Transverse colon (tissue), 4 donors: ENCODE results near the gene FN3K.

Experiments
- EP300 ChIP-seq: sonication (generic); formaldehyde crosslinking; IDR thresholded peaks from one replicate; pipeline ENCODE4 v1.6.1; 2017; ENCODE audit warnings: antibody characterized with exemption, low read depth
- POLR2A ChIP-seq: fragments of 450-650 bp; IDR thresholded peaks from one replicate; pipeline ENCODE4 v1.6.1; 2016; ENCODE audit warnings: antibody characterized with exemption, mild to moderate bottlenecking, moderate library complexity
- POLR2AphosphoS5 ChIP-seq, 3 donors: sonication (generic); formaldehyde crosslinking; IDR thresholded peaks; one replicate each; pipeline ENCODE4 v1.6.1; 2016; ENCODE audit warnings: antibody characterized with exemption in 3 of 3
- TF ChIP-seq, protein P1 (sequence below), 5 experiments: fragments of 200-600 bp in 3 of 5; fragments of 450-650 bp in 2 of 5; sonication (generic) in 3 of 5; IDR thresholded peaks; 1 replicate in 2 of 5; 2 replicates in 3 of 5; pipeline ENCODE4 v1.5.1; 2016 to 2017; ENCODE audit warnings: antibody characterized with exemption in 5 of 5, inconsistent platforms in 3 of 5, mild to moderate bottlenecking in 2 of 5, moderate library complexity in 1 of 5

DNA sequence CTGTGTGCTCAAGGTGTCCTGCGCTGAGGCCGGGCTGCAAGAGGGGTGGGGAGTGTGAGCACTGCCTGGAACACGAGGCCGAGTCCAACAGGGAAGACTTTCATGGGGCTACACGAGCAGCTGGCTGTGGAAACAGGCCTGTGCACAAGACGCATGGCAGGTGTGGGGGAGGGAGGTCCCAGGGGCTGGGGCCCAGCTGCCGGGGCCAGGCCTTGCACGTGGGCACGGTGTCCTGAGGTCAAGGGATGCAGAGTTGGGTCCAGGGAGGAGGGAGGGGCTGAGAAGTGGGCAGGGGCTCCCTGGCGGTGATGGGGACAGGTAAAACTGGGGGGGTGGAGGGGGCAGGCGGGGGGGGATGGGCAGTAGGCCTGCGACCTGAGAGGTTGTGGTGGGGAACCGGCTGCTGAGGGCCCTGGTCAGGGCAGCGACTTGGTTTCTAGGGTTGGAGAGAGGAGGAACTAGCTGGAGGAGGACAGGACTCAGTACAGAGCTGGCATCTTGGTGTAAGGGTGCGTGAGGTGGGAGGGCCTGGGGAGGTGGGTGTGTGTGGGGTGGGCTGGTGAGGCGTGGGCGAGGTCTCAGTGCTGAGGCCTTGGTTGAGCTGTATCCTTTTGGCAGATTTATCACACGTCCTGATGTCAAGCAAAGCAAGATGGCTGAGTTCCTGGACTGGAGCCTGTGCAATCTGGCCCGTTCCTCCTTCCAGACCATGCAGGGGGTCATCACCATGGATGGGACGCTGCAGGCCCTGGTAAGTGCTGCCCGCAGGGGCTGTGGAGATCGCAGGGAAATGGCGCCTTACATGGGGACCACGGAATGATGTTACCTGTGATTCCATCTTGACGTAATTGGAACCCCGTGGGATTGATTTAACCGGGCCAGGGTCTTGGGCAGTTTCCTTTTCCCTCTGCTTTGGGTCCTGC, 45.8 kb downstream of the FN3K start:
- TF ChIP-seq POLR2AphosphoS5 (IDR thresholded peaks at IDR 0.05): no peak
- TF ChIP-seq, protein P1, sequence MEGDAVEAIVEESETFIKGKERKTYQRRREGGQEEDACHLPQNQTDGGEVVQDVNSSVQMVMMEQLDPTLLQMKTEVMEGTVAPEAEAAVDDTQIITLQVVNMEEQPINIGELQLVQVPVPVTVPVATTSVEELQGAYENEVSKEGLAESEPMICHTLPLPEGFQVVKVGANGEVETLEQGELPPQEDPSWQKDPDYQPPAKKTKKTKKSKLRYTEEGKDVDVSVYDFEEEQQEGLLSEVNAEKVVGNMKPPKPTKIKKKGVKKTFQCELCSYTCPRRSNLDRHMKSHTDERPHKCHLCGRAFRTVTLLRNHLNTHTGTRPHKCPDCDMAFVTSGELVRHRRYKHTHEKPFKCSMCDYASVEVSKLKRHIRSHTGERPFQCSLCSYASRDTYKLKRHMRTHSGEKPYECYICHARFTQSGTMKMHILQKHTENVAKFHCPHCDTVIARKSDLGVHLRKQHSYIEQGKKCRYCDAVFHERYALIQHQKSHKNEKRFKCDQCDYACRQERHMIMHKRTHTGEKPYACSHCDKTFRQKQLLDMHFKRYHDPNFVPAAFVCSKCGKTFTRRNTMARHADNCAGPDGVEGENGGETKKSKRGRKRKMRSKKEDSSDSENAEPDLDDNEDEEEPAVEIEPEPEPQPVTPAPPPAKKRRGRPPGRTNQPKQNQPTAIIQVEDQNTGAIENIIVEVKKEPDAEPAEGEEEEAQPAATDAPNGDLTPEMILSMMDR (IDR thresholded peaks at IDR 0.05): no peak
- TF ChIP-seq POLR2A: no peak
- no peak for TF ChIP-seq EP300
